Loucy (cell line): ENCODE results near the gene INHBB.

Experiments
- H2AFZ ChIP-seq: fragments of 200-600 bp; sonication (generic); 2 replicates; pipeline ENCODE4 v1.6.0; 2016; ENCODE audit warnings: antibody characterized with exemption, mild to moderate bottlenecking, low read length, moderate library complexity
- H3F3A ChIP-seq: fragments of 200-600 bp; 2 replicates; pipeline ENCODE4 v1.6.0; 2016; ENCODE audit warnings: antibody characterized with exemption, low read depth, mild to moderate bottlenecking
- H3K27me3 ChIP-seq: fragments of 200-600 bp; sonication (generic); 2 replicates; pipeline ENCODE4 v1.6.1; 2014; ENCODE audit warnings: low read length, mild to moderate bottlenecking; ENCODE audit not compliant: insufficient read depth, poor library complexity, severe bottlenecking
- H3K36me3 ChIP-seq: fragments of 200-600 bp; sonication (generic); 2 replicates; pipeline ENCODE4 v1.6.1; 2016; ENCODE audit warnings: low read length; ENCODE audit not compliant: insufficient read depth
- H3K4me1 ChIP-seq: fragments of 200-600 bp; sonication (generic); 2 replicates; pipeline ENCODE4 v1.5.1; 2014; ENCODE audit warnings: low read length, mild to moderate bottlenecking; ENCODE audit not compliant: insufficient read depth, poor library complexity, severe bottlenecking
- H3K4me2 ChIP-seq: fragments of 200-600 bp; sonication (generic); 2 replicates; pipeline ENCODE4 v1.6.0; 2014; ENCODE audit warnings: antibody characterized with exemption, low read length, low read depth, mild to moderate bottlenecking; ENCODE audit not compliant: poor library complexity, severe bottlenecking
- H3K4me3 ChIP-seq: fragments of 200-600 bp; sonication (generic); 2 replicates; pipeline ENCODE4 v1.5.1; 2014; ENCODE audit warnings: low read length, mild to moderate bottlenecking, mixed read lengths; ENCODE audit not compliant: poor library complexity, severe bottlenecking
- H3K79me2 ChIP-seq: fragments of 200-600 bp; sonication (generic); 2 replicates; pipeline ENCODE4 v1.6.1; 2014; ENCODE audit warnings: low read length; ENCODE audit not compliant: insufficient read depth
- H3K9ac ChIP-seq: fragments of 200-600 bp; sonication (generic); 2 replicates; pipeline ENCODE4 v1.6.0; 2014; ENCODE audit warnings: mild to moderate bottlenecking, low read depth, low read length, moderate library complexity; ENCODE audit not compliant: poor library complexity, severe bottlenecking
- H3K9me2 ChIP-seq: fragments of 200-600 bp; sonication (generic); replicated peaks from 2 replicates; pipeline ENCODE4 v1.6.1; 2016; ENCODE audit warnings: low read depth, low read length, mixed read lengths
- H3K9me3 ChIP-seq: fragments of 200-600 bp; sonication (generic); 2 replicates; pipeline ENCODE4 v1.6.1; 2014; ENCODE audit warnings: mild to moderate bottlenecking, antibody characterized with exemption, low read length, low read depth; ENCODE audit not compliant: insufficient read depth
- H4K20me1 ChIP-seq: fragments of 200-600 bp; sonication (generic); 2 replicates; pipeline ENCODE4 v1.6.0; 2014; ENCODE audit warnings: antibody characterized with exemption, low read length, mild to moderate bottlenecking; ENCODE audit not compliant: insufficient read depth, poor library complexity, severe bottlenecking
- EZH2phosphoT487 ChIP-seq: fragments of 200-600 bp; IDR thresholded peaks from 2 replicates; pipeline ENCODE4 v1.6.1; 2018; ENCODE audit warnings: antibody characterized with exemption, mild to moderate bottlenecking, moderate library complexity, borderline replicate concordance
- TF ChIP-seq, protein P1 (sequence below): fragments of 200-600 bp; sonication (generic); conservative IDR thresholded peaks from 2 replicates; pipeline ENCODE4 v1.5.1; 2014; ENCODE audit warnings: mild to moderate bottlenecking, antibody characterized with exemption, low read length

The INHBB gene

DNA sequence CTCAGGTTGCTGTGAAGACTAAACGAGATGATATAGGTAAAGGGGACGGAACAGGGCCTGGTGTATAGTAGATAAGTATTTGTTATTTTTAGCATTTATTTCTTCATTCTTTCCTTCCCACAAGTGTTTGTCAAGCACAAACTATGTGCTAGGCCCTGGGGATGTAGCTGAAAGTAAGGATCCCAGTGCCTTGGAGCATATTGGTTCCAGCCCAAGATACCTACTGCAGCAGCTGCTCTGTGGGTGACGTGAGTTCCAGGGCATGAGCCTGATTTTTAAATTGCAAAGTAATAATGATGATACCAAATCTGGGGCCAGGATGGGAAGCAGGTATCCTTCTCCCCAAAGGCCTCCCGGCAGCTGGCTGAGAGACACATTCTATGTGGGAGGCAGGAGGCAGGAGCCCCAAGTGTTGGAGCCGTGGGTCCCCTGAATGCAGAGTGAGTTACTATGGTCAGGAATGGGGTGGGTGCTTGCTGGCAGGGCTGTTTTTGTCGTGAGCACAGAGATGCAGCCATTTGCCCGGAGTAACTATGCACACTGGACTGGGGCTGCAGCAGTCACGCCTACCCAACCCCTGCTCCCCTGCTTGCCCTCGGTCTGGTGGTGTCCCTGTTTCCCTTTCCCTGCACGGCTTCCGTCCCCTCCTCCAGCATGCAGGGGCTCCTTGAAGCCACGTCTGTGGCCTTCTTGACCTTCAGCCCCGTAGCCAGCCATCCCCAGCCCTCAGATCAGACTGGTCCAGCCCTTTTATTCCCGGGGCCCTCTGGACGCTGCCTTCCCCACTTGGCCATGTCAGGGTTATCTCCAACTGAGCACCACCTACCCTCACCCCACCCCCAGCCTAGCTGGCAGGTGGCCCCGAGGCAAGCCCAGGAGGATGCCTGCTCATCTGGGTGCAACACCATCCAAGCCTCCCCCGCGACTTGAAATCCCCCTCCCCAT is 52.4 kb downstream of the INHBB start:
- Histone ChIP-seq H3K79me2 (no peaks in the 10 kb centered on the region), H3K4me3 (no peak overlapping the region), H2AFZ (no peak overlapping the region), H3K9me3 (no peaks in the 10 kb centered on the region), H3K4me2 (no peak overlapping the region), H4K20me1 (no peaks in the 10 kb centered on the region), H3K27me3 (no peaks in the 10 kb centered on the region), H3K4me1 (no peaks in the 10 kb centered on the region), H3K36me3 (no peaks in the 10 kb centered on the region), H3F3A (no peaks in the 10 kb centered on the region), H3K9ac (no peak overlapping the region), H3K9me2 (no peaks in the 10 kb centered on the region)
- TF ChIP-seq EZH2phosphoT487 = no peak
- TF ChIP-seq, protein P1, sequence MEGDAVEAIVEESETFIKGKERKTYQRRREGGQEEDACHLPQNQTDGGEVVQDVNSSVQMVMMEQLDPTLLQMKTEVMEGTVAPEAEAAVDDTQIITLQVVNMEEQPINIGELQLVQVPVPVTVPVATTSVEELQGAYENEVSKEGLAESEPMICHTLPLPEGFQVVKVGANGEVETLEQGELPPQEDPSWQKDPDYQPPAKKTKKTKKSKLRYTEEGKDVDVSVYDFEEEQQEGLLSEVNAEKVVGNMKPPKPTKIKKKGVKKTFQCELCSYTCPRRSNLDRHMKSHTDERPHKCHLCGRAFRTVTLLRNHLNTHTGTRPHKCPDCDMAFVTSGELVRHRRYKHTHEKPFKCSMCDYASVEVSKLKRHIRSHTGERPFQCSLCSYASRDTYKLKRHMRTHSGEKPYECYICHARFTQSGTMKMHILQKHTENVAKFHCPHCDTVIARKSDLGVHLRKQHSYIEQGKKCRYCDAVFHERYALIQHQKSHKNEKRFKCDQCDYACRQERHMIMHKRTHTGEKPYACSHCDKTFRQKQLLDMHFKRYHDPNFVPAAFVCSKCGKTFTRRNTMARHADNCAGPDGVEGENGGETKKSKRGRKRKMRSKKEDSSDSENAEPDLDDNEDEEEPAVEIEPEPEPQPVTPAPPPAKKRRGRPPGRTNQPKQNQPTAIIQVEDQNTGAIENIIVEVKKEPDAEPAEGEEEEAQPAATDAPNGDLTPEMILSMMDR = no peak

DNA sequence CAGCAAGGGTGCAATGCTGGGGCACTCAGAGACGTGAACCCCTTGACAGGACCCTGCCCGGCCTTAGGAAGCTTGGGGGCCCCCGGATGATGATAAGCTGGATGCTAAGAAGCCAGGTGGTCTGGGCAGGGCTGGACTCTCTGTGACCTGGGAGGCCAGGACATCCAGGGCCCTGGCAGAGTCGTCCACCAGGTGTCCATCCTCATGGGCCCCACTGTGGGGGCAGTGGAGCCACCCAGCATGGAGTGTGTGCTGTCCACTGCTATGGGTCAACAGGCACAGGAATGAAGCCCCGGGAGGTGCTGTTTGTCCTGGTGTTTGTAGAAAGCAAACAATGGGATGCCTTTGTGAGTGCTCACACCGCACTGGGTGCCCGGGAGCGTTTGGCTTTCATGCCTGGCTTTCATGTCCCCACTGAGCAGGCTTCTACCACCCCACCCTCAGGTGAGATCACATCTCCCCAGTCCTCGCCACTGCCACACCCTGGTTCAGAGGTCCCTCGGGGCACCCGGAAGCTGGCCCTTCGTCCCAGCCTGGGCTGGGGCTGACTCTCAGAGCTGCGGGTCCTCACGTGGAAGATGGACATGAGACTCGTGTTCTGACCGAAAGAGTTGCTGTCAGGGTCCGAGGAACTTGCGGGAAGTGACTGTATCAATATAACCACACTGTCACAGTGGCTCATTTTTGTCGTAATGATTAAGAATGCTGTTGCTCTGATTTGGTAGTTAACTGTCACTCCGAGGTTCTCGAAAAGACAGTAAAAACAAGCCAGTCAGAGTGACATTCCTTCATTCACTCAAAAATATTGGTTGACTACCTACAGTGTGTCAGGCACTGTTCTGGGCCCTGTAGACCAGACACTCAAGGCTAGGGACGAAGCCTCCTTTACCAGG is 53.3 kb downstream of the INHBB start:
- Histone ChIP-seq H3K9me2 (no peaks in the 10 kb centered on the region), H4K20me1 (no peaks in the 10 kb centered on the region), H3K27me3 (no peaks in the 10 kb centered on the region), H3K9ac (no peak overlapping the region), H3K4me2 (no peak overlapping the region), H3K36me3 (no peaks in the 10 kb centered on the region), H3F3A (no peaks in the 10 kb centered on the region), H3K4me3 (no peak overlapping the region), H3K79me2 (no peaks in the 10 kb centered on the region), H3K4me1 (no peaks in the 10 kb centered on the region), H3K9me3 (no peaks in the 10 kb centered on the region), H2AFZ (no peak overlapping the region)
- no peak for TF ChIP-seq EZH2phosphoT487

DNA sequence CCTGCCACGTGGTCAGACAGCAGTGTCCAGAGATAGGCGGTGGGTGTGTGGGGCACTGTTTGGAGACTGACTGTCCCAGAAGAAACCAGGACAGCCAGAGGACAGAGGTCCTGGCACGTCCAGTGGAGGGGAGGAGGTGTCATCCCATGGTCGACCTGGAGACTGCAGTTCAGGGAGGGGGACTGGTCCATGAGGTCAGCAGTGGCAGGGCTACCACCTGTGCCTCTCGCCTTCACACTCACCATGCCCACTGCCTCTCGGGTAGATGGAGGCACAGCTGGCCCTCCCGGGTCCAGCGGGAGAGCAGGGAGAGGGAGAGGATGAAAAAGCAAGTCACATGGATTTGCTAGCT is 53.9 kb downstream of the INHBB start:
- Histone ChIP-seq H3K27me3 (no peaks in the 10 kb centered on the region), H3K9me2 (no peaks in the 10 kb centered on the region)

More for the DNA sequence above, 53.9 kb downstream of the INHBB start:
- no peak overlapping the region for H3K9ac ChIP-seq
- no peaks in the 10 kb centered on the region for H3K79me2 ChIP-seq
- H3K36me3 ChIP-seq = no peaks in the 10 kb centered on the region
- no peak for TF ChIP-seq EZH2phosphoT487
- TF ChIP-seq, protein P1 = no peak
- no peaks in the 10 kb centered on the region for H3K4me1 ChIP-seq
- no peak overlapping the region for H3K4me3 ChIP-seq
- no peaks in the 10 kb centered on the region for H3F3A ChIP-seq
- H3K4me2 ChIP-seq = no peak overlapping the region
- H3K9me3 ChIP-seq = no peaks in the 10 kb centered on the region
- no peak overlapping the region for H2AFZ ChIP-seq
- H4K20me1 ChIP-seq = no peaks in the 10 kb centered on the region
